ENCODE results near the gene PPP1R7.

- TF ChIP-seq CTCF (IDR thresholded peaks at IDR 0.05) (no peak), EP300 (IDR thresholded peaks at IDR 0.05) (no peak), POLR2AphosphoS5 (IDR thresholded peaks at IDR 0.05) (no peak)
These were observed 34.6 kb downstream of the PPP1R7 start for GRCh38 chr2:241184901-241185300.
